Epidermal melanocyte (primary cell): ENCODE measurements around the gene PDSS1.
"Not testable (repeated sequence)": the region's sequence is repeated elsewhere in the genome, so short reads cannot be mapped to it uniquely, and the experiment has no call there.

ENCODE experiments used
- DNase-seq: peaks from one replicate; pipeline ENCODE4 v3.0.0; 2011; ENCODE audit warnings: low spot score; ENCODE audit not compliant: insufficient read length

The PDSS1 gene

GRCh38 chr10:26738301-26738911, 40.9 kb downstream of the PDSS1 start:
- DNase-seq: no peak

DNA sequence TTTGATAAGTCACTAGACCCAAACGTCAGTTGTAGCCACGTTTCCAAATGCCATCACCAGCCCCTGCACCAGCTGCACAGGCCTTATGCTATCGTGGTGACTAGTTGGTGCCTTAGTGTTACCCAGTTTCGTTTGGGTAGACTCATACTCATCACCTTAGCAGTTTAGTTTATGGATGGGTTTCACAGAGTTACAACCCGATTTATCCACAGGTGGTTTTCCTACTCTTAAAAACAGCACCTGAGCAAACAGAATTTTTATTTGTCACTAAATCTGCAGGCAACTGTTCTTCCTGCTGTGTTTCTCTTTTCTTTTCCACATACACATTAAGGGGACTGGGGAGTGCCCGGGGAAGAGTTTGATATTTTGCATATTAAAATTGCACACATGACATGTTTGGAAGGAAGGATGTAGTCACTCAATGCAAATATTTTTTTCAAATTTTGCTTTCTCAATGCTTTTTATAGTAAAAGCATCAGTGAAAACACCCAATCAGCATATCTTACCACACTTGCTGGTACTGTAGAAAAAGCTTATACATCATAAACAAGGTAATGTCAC, 41.6 kb downstream of the PDSS1 start:
- no peak for DNase-seq

GRCh38 chr10:26741368-26741767, 43.9 kb downstream of the PDSS1 start:
- DNase-seq: no peak

DNA sequence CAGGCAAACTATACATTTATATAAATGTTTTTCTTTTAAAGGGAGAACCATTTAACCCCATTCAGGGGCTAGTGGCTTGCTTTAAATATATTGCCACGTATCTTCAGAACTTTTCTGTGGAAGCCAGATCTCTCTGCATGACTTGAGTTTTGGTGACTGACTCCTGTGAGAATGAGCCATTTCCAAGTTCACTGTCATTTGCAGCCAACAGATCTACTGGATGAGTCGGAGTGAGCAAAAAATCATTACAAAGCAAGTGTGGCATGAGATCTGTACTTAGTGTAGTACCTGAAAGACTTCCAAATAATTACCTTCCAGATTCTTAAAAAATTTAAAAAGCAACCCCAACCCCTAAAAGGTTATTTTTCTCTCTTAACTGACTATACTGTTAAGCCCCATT, 45.6 kb downstream of the PDSS1 start:
- DNase-seq: no peak

GRCh38 chr10:26743841-26744240, 46.3 kb downstream of the PDSS1 start:
- DNase-seq: no peak

- DNase-seq: no peak
Observed at GRCh38 chr10:26746061-26746460, 48.6 kb downstream of the PDSS1 start.

- DNase-seq: no peak
Observed at GRCh38 chr10:26755443-26755903, 58.0 kb downstream of the PDSS1 start.

GRCh38 chr10:26759008-26759407, 61.5 kb downstream of the PDSS1 start:
- DNase-seq: no peak

DNA sequence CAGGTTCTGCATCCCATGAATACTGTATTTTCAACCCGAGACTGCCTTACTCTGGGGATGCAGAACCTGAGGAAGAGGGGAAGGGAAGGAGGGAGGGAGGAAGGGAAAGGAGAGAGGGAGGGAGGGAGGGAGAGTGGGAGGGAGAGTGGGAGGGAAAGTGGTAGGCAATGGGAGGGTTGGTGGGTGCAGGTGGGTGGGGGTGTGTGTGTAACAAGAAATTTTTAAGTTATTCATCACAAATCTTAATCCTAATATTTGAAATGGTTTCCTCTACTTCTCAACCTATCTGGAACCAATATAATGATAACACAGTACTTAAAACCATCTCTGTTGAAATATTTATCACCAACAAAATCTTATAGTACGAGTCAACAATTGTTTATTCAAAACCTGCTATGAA, 68.0 kb downstream of the PDSS1 start:
- DNase-seq: no peak

- no peak for DNase-seq
Observed at GRCh38 chr10:26770069-26770468, 72.6 kb downstream of the PDSS1 start.

DNA sequence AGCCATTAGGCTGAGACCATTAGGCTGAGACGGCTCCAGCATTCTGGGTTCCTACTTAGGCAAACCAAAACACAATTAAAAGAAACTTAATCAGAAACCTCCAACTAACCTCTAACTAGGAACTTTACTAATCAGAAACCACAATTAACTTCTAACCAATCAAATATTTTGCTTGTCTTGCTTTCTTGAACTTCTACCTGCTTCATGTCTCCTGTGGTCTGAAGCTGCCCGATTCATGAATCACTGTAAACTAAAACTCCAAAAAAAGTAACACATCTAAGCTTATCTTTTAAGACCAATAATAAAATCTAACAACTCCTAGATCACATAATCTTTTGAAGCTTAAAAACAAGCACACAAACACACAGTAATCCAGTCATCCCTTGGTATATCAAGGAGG, 76.1 kb downstream of the PDSS1 start:
- no peak for DNase-seq

DNA sequence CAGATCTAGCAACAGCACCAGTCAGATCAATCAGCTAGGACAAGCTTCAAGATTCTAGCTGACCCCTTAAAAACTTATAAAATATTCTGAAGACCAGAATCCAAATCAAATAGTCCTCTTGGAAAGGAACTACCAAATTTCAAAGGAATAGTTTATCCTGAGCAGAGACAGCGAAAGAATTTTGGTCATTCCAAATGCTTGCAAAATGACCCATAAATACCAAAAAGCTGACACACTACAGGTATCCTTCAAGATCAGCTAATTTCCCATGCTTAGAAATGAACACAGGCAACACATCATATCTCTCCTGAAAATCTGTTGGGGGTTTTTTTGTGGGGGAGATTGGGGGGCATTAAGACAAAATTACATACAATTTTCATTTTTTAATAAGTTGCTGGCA, 78.8 kb downstream of the PDSS1 start:
- no peak for DNase-seq

GRCh38 chr10:26777686-26778085, 80.2 kb downstream of the PDSS1 start:
- no peak for DNase-seq

DNA sequence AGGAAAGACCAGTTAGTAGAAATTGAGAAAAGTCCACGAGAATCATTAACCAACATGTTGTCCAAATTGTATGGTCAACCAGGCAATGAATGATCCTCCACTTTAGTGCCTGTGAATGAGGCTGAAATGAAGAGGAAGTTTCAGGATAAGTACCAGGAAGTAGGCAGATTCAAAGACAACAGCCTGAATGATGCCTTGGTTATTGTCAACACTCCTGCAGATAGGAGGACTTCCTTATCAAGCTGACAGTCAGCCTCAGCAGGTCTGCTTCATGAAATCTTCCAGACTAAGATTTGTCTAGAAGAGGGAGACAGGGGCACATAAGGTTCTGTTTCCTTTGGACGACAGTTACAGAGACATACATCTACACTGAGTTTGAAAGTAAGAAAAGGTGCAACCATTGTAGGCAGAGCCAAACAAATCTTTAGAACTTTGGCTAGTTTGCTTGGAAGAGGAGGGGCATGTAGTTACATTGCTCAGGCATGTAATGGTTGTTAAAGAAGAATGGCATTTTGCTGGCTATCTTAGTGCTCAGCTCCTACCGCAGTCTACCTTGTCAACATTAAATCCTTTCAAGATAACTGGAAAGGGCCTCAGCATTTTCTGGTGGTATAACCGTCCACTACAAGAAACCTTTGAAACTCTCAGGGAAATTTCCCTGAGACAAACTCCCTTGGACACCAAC, 81.8 kb downstream of the PDSS1 start:
- DNase-seq: no peak

DNA sequence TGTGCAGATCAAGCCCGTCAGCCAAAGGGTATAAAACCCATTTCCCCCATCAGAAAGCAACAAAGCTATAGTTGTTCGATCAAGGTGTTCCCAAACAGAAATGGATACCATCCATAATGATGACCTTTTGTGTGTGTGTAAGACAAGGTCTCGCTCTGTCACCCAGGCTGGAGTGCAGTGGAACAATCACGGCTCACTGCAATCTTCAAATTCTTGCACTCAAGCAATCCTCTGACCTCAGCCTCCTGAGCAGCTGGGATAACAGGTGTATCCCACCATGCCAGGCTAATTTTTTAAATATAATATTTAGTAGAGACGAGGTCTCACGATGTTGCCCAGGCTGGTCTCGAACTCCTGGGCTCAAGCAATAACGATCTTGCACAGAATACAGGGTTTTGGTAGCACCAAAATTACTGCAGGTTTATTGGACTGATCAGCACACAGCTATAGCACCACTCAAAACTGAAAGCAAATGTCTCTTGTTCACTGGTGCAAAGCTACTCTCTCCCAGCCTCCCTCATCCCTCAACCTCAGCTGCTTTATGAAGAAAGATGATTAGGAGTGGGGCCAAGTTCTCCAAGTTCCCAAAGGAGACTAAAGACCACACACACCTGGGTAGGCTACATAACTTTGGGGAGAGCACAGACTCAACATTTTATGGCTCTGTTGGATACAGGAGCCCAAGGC, 82.7 kb downstream of the PDSS1 start:
- DNase-seq: no peak

DNA sequence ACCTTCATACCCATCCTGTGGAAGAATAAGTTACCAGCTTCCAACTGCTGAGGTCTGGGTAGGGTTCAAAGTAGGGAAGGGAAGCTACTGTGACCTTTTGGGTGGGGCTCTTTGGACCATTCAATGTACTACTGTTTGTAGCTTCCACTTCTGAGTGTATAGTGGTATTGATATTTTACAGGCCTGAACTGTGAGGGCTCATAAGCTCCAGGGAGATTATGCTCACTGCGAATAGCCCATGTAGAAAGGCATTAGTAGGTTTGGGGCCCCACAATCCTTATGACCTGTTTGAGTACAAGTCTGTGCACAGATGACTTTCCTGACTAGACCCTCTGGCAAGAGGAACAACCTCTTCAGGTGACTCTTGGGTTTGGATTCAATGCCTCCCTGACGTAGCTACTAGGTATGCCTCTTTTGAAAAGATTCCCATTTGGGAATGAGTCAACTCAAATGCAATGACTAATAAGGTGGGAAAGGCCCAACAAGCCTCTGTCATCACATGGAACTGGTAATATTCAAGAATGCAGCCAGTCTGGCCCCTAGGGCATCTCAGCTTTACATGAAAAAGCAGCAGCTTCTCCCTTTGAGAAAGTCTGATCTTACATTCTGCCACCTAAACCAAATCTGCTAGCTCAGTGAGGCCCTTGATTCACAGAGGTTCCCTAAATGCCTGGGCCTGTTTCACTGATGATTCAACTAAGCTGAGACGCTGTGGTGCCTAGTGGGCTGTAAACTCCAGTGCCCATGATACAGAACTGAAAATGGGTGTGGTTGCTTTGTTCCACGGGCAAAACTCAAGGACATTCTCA, 83.5 kb downstream of the PDSS1 start:
- DNase-seq: peak; percentile 35

DNA sequence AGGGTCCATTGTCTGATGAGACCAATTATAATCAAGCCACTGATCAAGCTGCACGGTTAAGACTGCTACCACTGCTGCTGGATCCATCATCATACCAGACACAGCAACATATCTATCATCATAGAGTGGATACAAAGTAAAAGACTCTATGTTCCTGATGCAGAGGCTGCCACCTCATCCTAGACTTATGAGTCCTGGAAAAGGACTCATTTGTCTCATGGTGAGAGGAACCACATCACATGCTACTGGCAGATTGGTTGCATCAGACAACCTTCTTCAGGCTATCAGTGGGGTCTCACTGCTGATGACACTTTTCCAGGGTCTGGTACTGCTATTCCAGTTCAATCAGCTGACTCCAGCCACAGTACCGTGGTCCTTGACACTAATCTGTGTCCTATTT, 84.3 kb downstream of the PDSS1 start:
- DNase-seq: no peak

DNA sequence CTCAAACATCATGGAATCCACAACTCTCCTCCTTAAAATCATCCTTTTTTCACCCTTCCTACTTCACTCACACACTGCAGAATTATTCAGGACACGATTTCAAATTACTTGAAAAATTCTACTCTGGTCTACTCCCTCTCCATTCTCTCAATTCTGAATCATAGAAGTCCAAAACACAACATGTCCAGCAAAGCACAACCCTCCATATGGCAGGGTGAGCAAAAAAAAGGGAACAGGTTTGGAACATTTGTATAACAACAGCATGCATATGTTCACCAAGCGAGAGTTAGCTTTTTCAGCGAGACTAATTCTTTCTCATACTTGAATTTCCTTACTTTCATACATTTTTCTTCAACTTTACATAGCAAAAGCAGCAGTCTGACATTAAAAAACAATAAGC, 89.9 kb downstream of the PDSS1 start:
- no peak for DNase-seq

- DNase-seq: not testable (repeated sequence)
Observed at GRCh38 chr10:26789779-26790178, 92.3 kb downstream of the PDSS1 start.

GRCh38 chr10:26790221-26790995, 92.9 kb downstream of the PDSS1 start:
- no peak for DNase-seq
